ENCODE results near the gene LY86. TPM values are rescaled to one million over a fixed set of nuclear protein-coding genes. Genes with fewer than 3 reads are reported as not detected.

The LY86 gene
- total and polyA plus RNA-seq, 2 donors (not counting 1 experiment from before 2014, with no cell fraction given), result not detected

DNA sequence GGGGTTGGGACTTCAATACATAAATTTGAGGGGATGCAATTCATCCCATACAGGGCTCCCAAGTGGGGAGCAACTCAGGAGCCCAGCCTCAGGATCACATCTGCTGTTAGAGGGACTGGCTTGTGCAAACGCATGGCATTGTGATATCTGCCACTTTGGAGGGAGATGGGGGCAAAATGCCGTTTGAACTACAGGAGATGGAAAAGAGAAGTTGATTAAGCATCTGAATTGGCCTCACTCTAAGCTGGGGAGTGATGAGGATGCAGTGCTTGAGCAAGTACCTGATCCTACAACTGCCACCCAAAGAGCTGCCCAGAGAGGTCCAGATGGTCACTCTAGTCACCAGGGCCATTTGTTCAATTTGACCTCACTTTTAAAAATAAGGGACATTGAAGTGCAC lies 2.0 kb downstream of the LY86 start:
- H3K27ac ChIP-seq (ENCODE audit: insufficient read depth, low read length), result no peak overlapping the region
- H4K20me1 ChIP-seq (ENCODE audit: control insufficient read depth, extremely low read depth, insufficient read depth, low read length), result no peaks in the 10 kb centered on the region
- no peak overlapping the region for H3K4me3 ChIP-seq (replicated peaks in 1 of 4; ENCODE audit: control extremely low read depth in 1 of 4, insufficient read depth in 1 of 4, low read depth in 3 of 4, low read length in 4 of 4)
- H3K36me3 ChIP-seq (ENCODE audit: control insufficient read depth, insufficient read depth, low read length), result no peaks in the 10 kb centered on the region
- no peak overlapping the region for H3K9ac ChIP-seq (ENCODE audit: insufficient read depth, low read length)
- H3K9me3 ChIP-seq (ENCODE audit: control insufficient read depth, insufficient read depth, low read depth, low read length), result no peaks in the 10 kb centered on the region
- no peak for DNase-seq (ENCODE audit: low read depth in 2 of 2)
- TF ChIP-seq, protein P1, sequence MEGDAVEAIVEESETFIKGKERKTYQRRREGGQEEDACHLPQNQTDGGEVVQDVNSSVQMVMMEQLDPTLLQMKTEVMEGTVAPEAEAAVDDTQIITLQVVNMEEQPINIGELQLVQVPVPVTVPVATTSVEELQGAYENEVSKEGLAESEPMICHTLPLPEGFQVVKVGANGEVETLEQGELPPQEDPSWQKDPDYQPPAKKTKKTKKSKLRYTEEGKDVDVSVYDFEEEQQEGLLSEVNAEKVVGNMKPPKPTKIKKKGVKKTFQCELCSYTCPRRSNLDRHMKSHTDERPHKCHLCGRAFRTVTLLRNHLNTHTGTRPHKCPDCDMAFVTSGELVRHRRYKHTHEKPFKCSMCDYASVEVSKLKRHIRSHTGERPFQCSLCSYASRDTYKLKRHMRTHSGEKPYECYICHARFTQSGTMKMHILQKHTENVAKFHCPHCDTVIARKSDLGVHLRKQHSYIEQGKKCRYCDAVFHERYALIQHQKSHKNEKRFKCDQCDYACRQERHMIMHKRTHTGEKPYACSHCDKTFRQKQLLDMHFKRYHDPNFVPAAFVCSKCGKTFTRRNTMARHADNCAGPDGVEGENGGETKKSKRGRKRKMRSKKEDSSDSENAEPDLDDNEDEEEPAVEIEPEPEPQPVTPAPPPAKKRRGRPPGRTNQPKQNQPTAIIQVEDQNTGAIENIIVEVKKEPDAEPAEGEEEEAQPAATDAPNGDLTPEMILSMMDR (conservative IDR thresholded peaks at IDR 0.05 in 1 of 2, IDR thresholded peaks at IDR 0.05 in 1 of 2; ENCODE audit: low read depth in 1 of 2, low read length in 2 of 2), result no peak
- TF ChIP-seq EZH2 (IDR thresholded peaks at IDR 0.05; ENCODE audit: low read length, missing control alignments), result no peak
- H3K4me2 ChIP-seq (ENCODE audit: extremely low read depth, insufficient read depth, low read length), result no peak overlapping the region
- H2AFZ ChIP-seq (ENCODE audit: low read length), result no peak overlapping the region
- H3K4me1 ChIP-seq (ENCODE audit: control insufficient read depth, extremely low read depth, insufficient read depth, low read length), result no peaks in the 10 kb centered on the region
- no peaks in the 10 kb centered on the region for H3K79me2 ChIP-seq (ENCODE audit: control insufficient read depth, insufficient read depth, low read length)
- no peaks in the 10 kb centered on the region for H3K27me3 ChIP-seq (ENCODE audit: control insufficient read depth, insufficient read depth, low read length)

DNA sequence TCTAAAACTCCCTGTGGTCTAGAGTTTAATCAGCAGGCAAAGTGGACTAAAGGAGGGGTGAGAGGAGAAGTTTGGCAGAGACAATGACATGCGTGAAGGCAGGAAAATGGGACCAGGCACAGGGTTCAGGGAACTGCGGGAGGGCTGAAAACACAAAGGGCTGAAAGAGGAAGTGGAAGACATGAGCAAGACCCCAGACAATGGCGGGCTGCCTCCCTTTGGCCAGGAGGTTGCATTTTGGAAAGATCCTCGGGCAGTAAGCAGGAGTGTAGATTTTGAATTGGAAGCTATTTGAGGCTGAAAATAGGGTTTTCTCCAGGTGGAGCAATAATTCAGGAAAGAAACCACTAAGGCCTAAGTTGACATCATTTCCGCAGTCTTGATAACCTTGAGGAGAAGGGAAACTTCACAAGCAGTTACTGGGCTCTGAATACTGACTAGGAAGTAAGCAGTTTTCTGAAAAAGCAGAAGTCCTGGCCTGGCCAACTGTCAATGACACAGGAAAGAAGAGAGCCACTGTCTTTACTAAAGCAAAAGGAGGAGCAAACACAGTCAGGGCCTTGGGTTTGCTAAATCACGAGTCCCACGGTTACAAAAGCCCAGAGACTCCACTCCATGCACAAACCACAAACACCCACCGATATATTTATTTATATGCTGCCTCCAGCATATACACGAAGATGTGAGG lies 3.4 kb downstream of the LY86 start:
- H3K9me3 ChIP-seq (ENCODE audit: control insufficient read depth, insufficient read depth, low read depth, low read length), result no peaks in the 10 kb centered on the region
- no peak overlapping the region for H3K4me2 ChIP-seq (ENCODE audit: extremely low read depth, insufficient read depth, low read length)

DNA sequence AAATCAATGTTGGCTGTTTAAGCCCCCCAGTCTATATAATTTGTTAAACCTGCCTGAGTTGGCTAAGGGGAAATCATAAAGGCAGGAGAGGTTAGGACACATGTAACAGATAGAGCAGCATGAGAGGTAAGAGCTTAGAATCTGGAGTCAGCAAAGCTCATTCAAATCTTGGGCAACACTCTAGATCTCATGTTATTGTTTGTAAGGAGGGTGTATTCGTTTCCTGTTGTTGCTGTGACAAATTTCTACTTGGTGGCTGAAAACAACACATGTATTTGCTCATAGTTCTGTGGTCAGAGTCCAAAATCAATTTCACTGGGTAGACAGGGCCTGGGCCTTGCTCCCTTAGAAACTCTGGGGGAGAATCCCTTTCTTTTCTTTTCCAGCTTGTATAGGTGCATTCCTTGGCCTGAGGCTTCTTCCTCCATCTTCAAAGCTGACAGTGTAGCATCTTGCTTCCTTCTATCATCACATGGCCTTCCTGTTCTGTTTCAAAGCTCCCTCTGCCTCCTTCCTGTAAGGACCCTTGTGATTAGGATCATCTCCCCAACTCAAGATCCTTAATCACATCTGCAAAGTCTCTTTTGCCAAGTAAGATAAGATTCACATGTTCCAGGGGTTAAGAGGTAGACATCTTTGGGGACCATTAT lies 4.4 kb downstream of the LY86 start:
- H3K79me2 ChIP-seq (ENCODE audit: control insufficient read depth, insufficient read depth, low read length), result no peaks in the 10 kb centered on the region
- H4K20me1 ChIP-seq (ENCODE audit: control insufficient read depth, extremely low read depth, insufficient read depth, low read length), result no peaks in the 10 kb centered on the region
- H3K9me3 ChIP-seq (ENCODE audit: control insufficient read depth, insufficient read depth, low read depth, low read length), result no peaks in the 10 kb centered on the region
- no peaks in the 10 kb centered on the region for H3K4me1 ChIP-seq (ENCODE audit: control insufficient read depth, extremely low read depth, insufficient read depth, low read length)
- no peak overlapping the region for H3K27ac ChIP-seq (ENCODE audit: insufficient read depth, low read length)
- no peaks in the 10 kb centered on the region for H3K36me3 ChIP-seq (ENCODE audit: control insufficient read depth, insufficient read depth, low read length)
- DNase-seq (ENCODE audit: low read depth in 2 of 2), result no peak
- no peak overlapping the region for H3K9ac ChIP-seq (ENCODE audit: insufficient read depth, low read length)
- H3K27me3 ChIP-seq (ENCODE audit: control insufficient read depth, insufficient read depth, low read length), result no peaks in the 10 kb centered on the region
- H3K4me3 ChIP-seq (replicated peaks in 1 of 4; ENCODE audit: control extremely low read depth in 1 of 4, insufficient read depth in 1 of 4, low read depth in 3 of 4, low read length in 4 of 4), result no peak overlapping the region
- TF ChIP-seq EZH2 (IDR thresholded peaks at IDR 0.05; ENCODE audit: low read length, missing control alignments), result no peak
- TF ChIP-seq, protein P1 (conservative IDR thresholded peaks at IDR 0.05 in 1 of 2, IDR thresholded peaks at IDR 0.05 in 1 of 2; ENCODE audit: low read depth in 1 of 2, low read length in 2 of 2), result no peak
- H3K4me2 ChIP-seq (ENCODE audit: extremely low read depth, insufficient read depth, low read length), result no peak overlapping the region
- H2AFZ ChIP-seq (ENCODE audit: low read length), result no peak overlapping the region

More for the DNA sequence above, 3.4 kb downstream of the LY86 start:
- TF ChIP-seq, protein P1 (conservative IDR thresholded peaks at IDR 0.05 in 1 of 2, IDR thresholded peaks at IDR 0.05 in 1 of 2; ENCODE audit: low read depth in 1 of 2, low read length in 2 of 2), result no peak
- TF ChIP-seq EZH2 (IDR thresholded peaks at IDR 0.05; ENCODE audit: low read length, missing control alignments), result no peak
- no peak overlapping the region for H3K9ac ChIP-seq (ENCODE audit: insufficient read depth, low read length)
- H3K4me1 ChIP-seq (ENCODE audit: control insufficient read depth, extremely low read depth, insufficient read depth, low read length), result no peaks in the 10 kb centered on the region
- no peak overlapping the region for H3K27ac ChIP-seq (ENCODE audit: insufficient read depth, low read length)
- DNase-seq (ENCODE audit: low read depth in 2 of 2), result no peak
- H2AFZ ChIP-seq (ENCODE audit: low read length), result no peak overlapping the region
- H3K27me3 ChIP-seq (ENCODE audit: control insufficient read depth, insufficient read depth, low read length), result no peaks in the 10 kb centered on the region
- no peaks in the 10 kb centered on the region for H3K36me3 ChIP-seq (ENCODE audit: control insufficient read depth, insufficient read depth, low read length)
- H3K79me2 ChIP-seq (ENCODE audit: control insufficient read depth, insufficient read depth, low read length), result no peaks in the 10 kb centered on the region
- H3K4me3 ChIP-seq (replicated peaks in 1 of 4; ENCODE audit: control extremely low read depth in 1 of 4, insufficient read depth in 1 of 4, low read depth in 3 of 4, low read length in 4 of 4), result no peak overlapping the region
- H4K20me1 ChIP-seq (ENCODE audit: control insufficient read depth, extremely low read depth, insufficient read depth, low read length), result no peaks in the 10 kb centered on the region
